Neural progenitor cell (in vitro differentiated cells): ENCODE measurements around the gene RTL5. TPM values are rescaled to one million over a fixed set of nuclear protein-coding genes. Genes with fewer than 3 reads are reported as not detected.
A peak's percentile ranks its signal among the peaks of the same experiment; 100 is the strongest.

Experiments used
- DNase-seq: peaks from one replicate; pipeline ENCODE4 v3.0.0-alpha.2; 2016; ENCODE audit warnings: low spot score
- H2AFZ ChIP-seq: fragments of 200-600 bp; sonication (generic); replicated peaks from 2 replicates; pipeline ENCODE4 v1.6.1; 2016; ENCODE audit warnings: antibody characterized with exemption
- H3F3A ChIP-seq: fragments of 200-600 bp; sonication (generic); 2 replicates; pipeline ENCODE4 v1.6.1; 2016; ENCODE audit warnings: antibody characterized with exemption, low read depth
- H3K27ac ChIP-seq: fragments of 200-600 bp; sonication (generic); 2 replicates; pipeline ENCODE4 v1.5.1; 2016; ENCODE audit warnings: mild to moderate bottlenecking
- H3K27me3 ChIP-seq: fragments of 200-600 bp; sonication (generic); 2 replicates; pipeline ENCODE4 v1.6.1; 2016; ENCODE audit warnings: mild to moderate bottlenecking, moderate library complexity
- H3K36me3 ChIP-seq: fragments of 200-600 bp; sonication (generic); 2 replicates; pipeline ENCODE4 v1.5.1; 2016
- H3K4me1 ChIP-seq: fragments of 200-600 bp; sonication (generic); 2 replicates; pipeline ENCODE4 v1.6.1; 2016; ENCODE audit warnings: mixed run types
- H3K4me2 ChIP-seq: fragments of 200-600 bp; sonication (generic); 2 replicates; pipeline ENCODE4 v1.6.1; 2016
- H3K4me3 ChIP-seq: fragments of 200-600 bp; sonication (generic); 2 replicates; pipeline ENCODE4 v1.5.1; 2016
- H3K79me2 ChIP-seq: fragments of 200-600 bp; sonication (generic); 2 replicates; pipeline ENCODE4 v1.6.1; 2016; ENCODE audit warnings: low read depth
- H3K9ac ChIP-seq: fragments of 200-600 bp; sonication (generic); 2 replicates; pipeline ENCODE4 v1.6.1; 2016
- H3K9me3 ChIP-seq: fragments of 200-600 bp; sonication (generic); 2 replicates; pipeline ENCODE4 v1.5.1; 2016; ENCODE audit warnings: low read depth
- H4K20me1 ChIP-seq: fragments of 200-600 bp; sonication (generic); 2 replicates; pipeline ENCODE4 v1.6.1; 2016; ENCODE audit warnings: low read depth
- H3K27ac Mint-ChIP-seq: 3 replicates; pipeline ENCODE4 v1.8.0; 2021; ENCODE audit warnings: mixed read lengths
- H3K27me3 Mint-ChIP-seq: 2 replicates; pipeline ENCODE4 v1.8.0; 2022; ENCODE audit warnings: low read depth, mild to moderate bottlenecking, inconsistent platforms, moderate library complexity, mixed read lengths; ENCODE audit not compliant: insufficient read depth
- H3K36me3 Mint-ChIP-seq: 3 replicates; pipeline ENCODE4 v1.8.0; 2021; ENCODE audit warnings: mixed read lengths
- H3K4me1 Mint-ChIP-seq: 3 replicates; pipeline ENCODE4 v1.8.0; 2021; ENCODE audit warnings: mixed read lengths
- H3K4me3 Mint-ChIP-seq: 3 replicates; pipeline ENCODE4 v1.8.0; 2021; ENCODE audit warnings: mild to moderate bottlenecking, moderate library complexity, mixed read lengths
- H3K9me3 Mint-ChIP-seq: 3 replicates; pipeline ENCODE4 v1.8.0; 2020; ENCODE audit warnings: mixed read lengths
- CTCF ChIP-seq: fragments of 200-600 bp; sonication (generic); IDR thresholded peaks from 2 replicates; pipeline ENCODE4 v1.5.1; 2017; ENCODE audit warnings: antibody characterized with exemption, mild to moderate bottlenecking
- EZH2 ChIP-seq: fragments of 200-600 bp; sonication (generic); IDR thresholded peaks from 2 replicates; pipeline ENCODE4 v1.6.1; 2017; ENCODE audit warnings: antibody characterized with exemption, mild to moderate bottlenecking, moderate library complexity
- EZH2phosphoT487 ChIP-seq: fragments of 200-600 bp; sonication (generic); IDR thresholded peaks from 2 replicates; pipeline ENCODE4 v1.6.1; 2017; ENCODE audit warnings: antibody characterized with exemption
- total RNA-seq: library from RNA; depleted of rRNA; stranded (reverse); fragments of >200 nt; gene quantifications from 2 replicates; pipeline ENCODE4 v1.2.3, GENCODE V29; 2015; ENCODE audit warnings: low replicate concordance

The RTL5 gene
- total RNA-seq, 1 donor from 2014 or later = 1.0 TPM

- Mint-ChIP-seq H3K36me3 (no peaks in the 10 kb centered on the region), H3K4me1 (peaks cover 46% of the 10 kb centered on the region), H3K27ac (no peak overlapping the region), H3K4me3 (no peak overlapping the region), H3K9me3 (peaks cover 4% of the 10 kb centered on the region), H3K27me3 (peaks cover 7% of the 10 kb centered on the region)
- H4K20me1 ChIP-seq = peaks cover 11% of the 10 kb centered on the region
- DNase-seq = no peak
- H3K79me2 ChIP-seq = no peaks in the 10 kb centered on the region
- H3K4me3 ChIP-seq = no peak overlapping the region
- TF ChIP-seq CTCF = no peak
- TF ChIP-seq EZH2phosphoT487 = no peak
- H3K4me1 ChIP-seq = peaks cover under 1% of the 10 kb centered on the region
- H3F3A ChIP-seq = no peaks in the 10 kb centered on the region
- no peaks in the 10 kb centered on the region for H3K36me3 ChIP-seq
- no peak overlapping the region for H3K9ac ChIP-seq
- H3K27me3 ChIP-seq = peaks cover 14% of the 10 kb centered on the region
- no peak overlapping the region for H2AFZ ChIP-seq
- H3K27ac ChIP-seq = no peak overlapping the region
- H3K9me3 ChIP-seq = peaks cover 3% of the 10 kb centered on the region
- no peak overlapping the region for H3K4me2 ChIP-seq
Measured at GRCh38 chrX:72120837-72121236, 10.9 kb downstream of the RTL5 start.

- Histone ChIP-seq H3K79me2 (no peaks in the 10 kb centered on the region), H2AFZ (no peak overlapping the region), H3K4me2 (no peak overlapping the region), H3K9me3 (peaks cover 3% of the 10 kb centered on the region), H3K27ac (no peak overlapping the region), H3F3A (peaks cover 6% of the 10 kb centered on the region), H3K36me3 (no peaks in the 10 kb centered on the region), H3K4me3 (no peak overlapping the region), H3K9ac (no peak overlapping the region), H3K4me1 (peaks cover 4% of the 10 kb centered on the region), H3K27me3 (peaks cover 17% of the 10 kb centered on the region), H4K20me1 (peaks cover 26% of the 10 kb centered on the region)
- H3K36me3 Mint-ChIP-seq = no peaks in the 10 kb centered on the region
- H3K4me1 Mint-ChIP-seq = peaks cover 47% of the 10 kb centered on the region
- no peak overlapping the region for H3K4me3 Mint-ChIP-seq
- no peak overlapping the region for H3K27ac Mint-ChIP-seq
- peaks cover 5% of the 10 kb centered on the region for H3K27me3 Mint-ChIP-seq
- no peak for TF ChIP-seq CTCF
- TF ChIP-seq EZH2 = no peak
- TF ChIP-seq EZH2phosphoT487 = no peak
- no peak for DNase-seq
- peaks cover 2% of the 10 kb centered on the region for H3K9me3 Mint-ChIP-seq
Measured at GRCh38 chrX:72117636-72118210, 14.0 kb downstream of the RTL5 start.

GRCh38 chrX:72115380-72115779, 16.3 kb downstream of the RTL5 start:
- peaks cover 6% of the 10 kb centered on the region for H3K9me3 Mint-ChIP-seq
- Histone ChIP-seq H3K4me2 (peak overlapping the region; percentile 47), H3K27ac (no peak overlapping the region), H3K36me3 (no peaks in the 10 kb centered on the region), H3K4me1 (peaks cover 4% of the 10 kb centered on the region), H4K20me1 (peaks cover 26% of the 10 kb centered on the region), H2AFZ (no peak overlapping the region), H3K4me3 (no peak overlapping the region), H3F3A (peaks cover 6% of the 10 kb centered on the region), H3K9me3 (peaks cover 3% of the 10 kb centered on the region), H3K9ac (no peak overlapping the region), H3K27me3 (peaks cover 17% of the 10 kb centered on the region), H3K79me2 (no peaks in the 10 kb centered on the region)
- TF ChIP-seq EZH2 (no peak), EZH2phosphoT487 (no peak), CTCF (no peak)
- peaks cover 39% of the 10 kb centered on the region for H3K4me1 Mint-ChIP-seq
- peak overlapping the region; percentile 46 for H3K27ac Mint-ChIP-seq
- H3K36me3 Mint-ChIP-seq = no peaks in the 10 kb centered on the region
- peaks cover 9% of the 10 kb centered on the region for H3K27me3 Mint-ChIP-seq
- no peak overlapping the region for H3K4me3 Mint-ChIP-seq
- peak; percentile 63 for DNase-seq
